GM18505 (cell line): ENCODE data around the gene UBTD1.
"Not testable (repeated sequence)": the region's sequence is repeated elsewhere in the genome, so short reads cannot be mapped to it uniquely, and the experiment has no call there.

Experiments used
- ATAC-seq: cut with Tn5 transposase; IDR thresholded peaks from one replicate; pipeline ENCODE4 v1.9.1; 2021; ENCODE audit not compliant: unreplicated experiment
- POLR2A ChIP-seq: IDR thresholded peaks from 4 replicates; pipeline ENCODE4 v1.6.1; 2011; ENCODE audit warnings: borderline replicate concordance; ENCODE audit not compliant: insufficient read depth, insufficient read length; ENCODE audit errors: extremely low read depth

The UBTD1 gene

DNA sequence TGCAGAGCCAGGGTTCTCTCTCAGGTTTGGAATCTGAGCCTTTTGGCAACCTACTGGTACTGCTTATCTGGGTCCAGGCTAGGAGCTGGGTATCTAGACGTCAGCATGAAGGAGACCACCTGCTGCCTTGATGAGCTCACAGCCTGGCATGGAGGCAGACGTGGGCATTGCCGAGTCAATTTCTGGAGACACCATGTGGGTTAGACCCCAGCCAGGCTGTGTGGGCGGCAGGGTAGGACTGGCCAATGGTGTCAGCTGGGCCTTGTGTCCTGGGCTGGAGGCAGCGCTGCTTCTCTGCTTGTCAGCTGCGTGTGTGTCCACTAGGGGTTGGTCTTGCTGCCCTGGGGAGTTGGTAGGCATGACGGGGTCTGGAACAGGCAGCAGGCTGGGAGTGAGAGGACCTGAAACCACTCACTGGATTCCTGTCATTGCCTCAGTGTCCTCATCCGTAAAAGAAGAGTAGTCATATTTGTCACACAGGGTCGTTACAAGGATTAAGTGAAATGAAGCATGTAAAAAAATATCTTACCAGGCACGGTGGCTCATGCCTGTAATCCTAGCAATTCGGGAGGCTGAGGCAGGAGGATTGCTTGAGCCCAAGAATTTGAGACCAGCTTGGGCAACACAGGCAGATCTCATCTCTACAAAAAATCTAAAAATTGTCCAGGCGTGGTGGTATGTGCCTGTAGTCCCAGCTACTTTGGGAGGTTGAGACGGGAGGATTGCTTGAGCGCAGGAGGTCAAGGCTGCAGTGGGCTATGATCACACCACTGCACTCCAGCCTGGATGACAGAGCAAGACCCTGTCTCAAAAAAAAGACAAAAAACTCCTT lies 42.2 kb downstream of the UBTD1 start:
- no peak for ATAC-seq
- TF ChIP-seq POLR2A = no peak

DNA sequence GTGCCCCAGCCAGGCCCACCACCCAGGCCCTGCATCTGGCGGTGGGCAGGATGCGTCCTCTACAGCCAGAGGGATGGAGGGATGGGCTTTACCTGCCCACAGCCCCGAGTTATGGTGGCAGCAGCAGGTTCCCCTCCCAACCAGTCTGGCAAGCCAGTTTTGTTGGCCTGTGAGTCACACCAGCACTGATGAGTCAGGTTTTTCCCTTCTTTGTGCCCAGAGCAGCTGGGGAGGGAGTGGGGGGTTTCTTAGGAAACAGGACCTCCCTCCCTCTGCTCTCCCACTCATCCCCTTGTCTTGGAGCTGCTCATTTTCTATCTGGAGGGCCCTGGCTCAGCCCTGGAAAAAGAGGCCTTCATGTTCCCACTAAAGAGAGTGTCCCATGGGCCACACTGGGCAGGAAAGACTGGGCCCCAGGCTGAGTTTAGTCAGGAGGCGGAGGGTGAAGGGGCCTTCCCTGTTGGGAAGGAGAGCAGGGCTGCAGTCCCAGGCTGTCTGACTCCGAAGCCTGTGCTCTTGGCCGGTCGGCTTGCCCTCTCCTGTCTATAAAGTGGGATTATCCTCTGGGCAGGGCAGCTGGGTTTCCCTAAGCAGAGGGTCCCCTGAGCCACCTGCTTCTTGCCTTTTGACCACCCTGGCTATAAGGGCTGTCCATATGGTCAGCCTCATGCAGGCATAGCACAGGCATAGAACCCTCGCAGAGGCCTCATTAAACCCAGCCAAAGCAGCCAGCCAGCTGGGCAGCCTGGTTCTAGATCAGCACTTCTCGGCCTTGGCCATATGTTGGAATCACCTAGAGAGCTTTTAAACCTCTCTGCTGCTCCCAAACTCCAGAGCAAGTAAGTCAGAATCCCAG lies 43.7 kb downstream of the UBTD1 start:
- TF ChIP-seq POLR2A = no peak
- no peak for ATAC-seq

DNA sequence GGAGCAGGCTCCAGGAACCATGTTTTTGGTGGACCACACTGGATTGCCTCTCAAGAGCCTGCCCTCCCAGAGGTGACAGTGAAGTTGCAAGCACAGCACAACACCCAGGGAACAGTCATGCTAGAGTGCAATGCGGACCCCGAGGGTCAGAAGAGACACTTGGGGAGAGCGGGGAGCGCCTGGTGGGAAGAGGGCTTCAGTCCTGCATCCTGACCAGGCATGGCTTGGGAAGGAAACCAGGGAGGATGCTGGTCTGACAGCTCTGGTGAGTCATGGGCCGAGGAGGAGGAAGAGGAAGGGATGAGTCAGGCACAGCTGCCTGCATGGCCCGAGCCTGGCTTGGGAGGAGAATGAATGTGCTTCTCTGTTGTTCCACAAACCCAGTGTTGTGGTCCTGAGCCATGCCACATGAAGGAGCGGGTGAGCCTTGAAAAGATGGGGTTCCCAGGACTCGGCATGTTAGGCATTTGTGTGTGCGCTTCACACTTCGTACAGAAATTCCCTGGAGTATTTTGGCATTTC lies 44.4 kb downstream of the UBTD1 start:
- TF ChIP-seq POLR2A = no peak
- ATAC-seq = no peak

DNA sequence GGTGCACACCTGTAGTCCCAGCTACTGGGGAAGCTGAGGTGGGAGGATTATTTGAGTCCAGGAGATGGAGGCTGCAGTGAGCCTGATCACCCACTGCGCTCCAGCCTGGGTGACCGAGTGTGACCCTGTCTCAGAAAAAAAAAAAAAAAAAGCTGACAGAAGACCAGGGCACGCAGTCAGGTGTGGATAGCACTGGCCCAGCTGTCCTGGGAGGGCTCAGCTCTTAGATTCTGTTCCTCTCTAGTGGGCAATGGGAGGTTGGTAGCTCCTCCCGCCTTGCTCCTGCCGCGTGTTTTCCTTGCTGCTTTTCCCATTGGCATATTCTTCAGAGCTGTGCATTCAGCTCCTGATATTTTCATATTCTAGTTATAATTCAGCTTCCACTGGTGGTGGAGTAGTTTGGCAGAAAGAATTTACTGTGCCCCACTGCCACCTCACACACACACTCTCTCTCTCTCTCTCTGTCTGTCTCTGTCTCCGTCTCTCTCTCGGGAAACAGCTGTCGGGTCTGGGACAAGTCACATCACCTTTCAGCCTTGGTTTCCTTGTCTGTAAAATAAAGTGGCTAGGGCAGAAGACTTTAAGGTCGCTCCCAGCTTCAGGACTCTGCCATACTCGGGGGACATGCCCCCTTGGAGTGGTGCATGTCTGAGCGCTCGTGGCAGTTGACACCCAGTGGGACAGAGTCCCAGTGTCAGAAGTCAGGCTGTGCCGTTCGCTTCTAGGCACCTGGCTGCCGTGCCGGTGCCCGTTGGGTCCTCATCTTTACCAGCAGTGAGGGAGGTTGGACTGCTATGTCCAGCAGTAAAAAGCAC lies 47.9 kb downstream of the UBTD1 start:
- no peak for TF ChIP-seq POLR2A
- ATAC-seq = no peak

DNA sequence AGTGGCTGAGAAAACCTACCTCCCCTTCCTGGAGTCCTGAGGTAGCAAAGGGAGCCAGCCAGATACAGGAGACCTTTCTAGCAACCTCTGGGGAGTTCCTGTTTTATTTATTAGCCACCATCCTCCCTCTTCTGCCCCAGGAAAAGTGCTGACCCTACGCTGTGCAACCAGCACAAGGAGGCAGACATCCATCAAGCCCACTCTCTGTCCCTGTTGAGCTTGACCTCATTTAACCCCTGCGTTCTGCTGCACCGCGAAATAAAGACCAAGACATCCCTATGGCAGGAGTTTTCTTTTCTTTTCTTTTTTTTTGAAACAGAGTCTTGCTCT lies 48.5 kb downstream of the UBTD1 start:
- no peak for TF ChIP-seq POLR2A
- no peak for ATAC-seq

DNA sequence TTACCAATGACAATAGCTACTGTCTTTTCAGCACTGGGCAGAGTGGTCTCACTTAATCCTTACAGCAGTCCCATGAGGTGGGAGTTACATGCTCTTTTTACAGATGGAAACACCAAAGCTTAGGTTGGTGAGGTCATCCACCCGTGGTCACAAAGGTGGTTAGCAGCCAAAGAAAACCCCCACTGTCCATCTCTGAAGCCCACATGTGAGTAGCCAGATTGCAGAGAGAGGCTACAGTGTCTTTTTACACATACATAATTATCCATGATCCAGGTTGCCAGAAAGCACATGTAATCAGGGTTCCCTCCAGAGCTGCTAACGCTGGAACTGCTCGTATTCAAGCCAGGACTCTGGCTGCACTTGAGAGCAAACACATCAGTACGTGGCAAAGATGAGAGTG lies 49.2 kb downstream of the UBTD1 start:
- ATAC-seq = no peak
- TF ChIP-seq POLR2A = no peak

DNA sequence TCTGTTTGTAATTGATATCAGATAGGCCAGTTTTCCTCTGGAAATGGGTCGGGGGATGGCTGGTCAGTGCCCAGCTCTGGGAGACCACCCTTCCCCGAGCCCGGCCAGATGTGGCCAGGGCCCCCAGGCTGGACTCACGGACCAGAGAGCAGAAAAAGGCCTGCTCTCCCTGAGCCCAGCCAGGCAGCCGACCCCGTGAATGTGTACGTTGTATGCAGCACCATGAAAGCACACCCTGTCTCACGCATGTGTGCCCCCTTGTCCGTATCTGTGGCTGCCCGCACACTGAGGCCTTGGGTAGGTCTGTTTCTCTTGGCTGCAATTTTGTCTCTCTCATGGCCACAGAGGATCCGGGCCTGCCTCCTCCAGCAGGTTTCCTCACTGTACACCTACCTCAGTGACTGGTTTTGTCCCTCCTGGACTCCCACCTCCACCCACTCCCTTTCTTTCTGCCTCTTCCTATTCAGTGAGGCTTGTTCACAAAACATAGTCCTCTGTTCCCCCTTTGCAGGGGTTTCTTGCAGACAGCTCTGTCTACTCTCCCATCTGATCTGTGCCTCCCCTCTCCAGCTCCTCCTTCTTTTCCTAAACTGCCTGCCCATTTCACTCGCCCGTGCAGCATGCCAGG lies 50.2 kb downstream of the UBTD1 start:
- ATAC-seq = no peak
- TF ChIP-seq POLR2A = no peak

DNA sequence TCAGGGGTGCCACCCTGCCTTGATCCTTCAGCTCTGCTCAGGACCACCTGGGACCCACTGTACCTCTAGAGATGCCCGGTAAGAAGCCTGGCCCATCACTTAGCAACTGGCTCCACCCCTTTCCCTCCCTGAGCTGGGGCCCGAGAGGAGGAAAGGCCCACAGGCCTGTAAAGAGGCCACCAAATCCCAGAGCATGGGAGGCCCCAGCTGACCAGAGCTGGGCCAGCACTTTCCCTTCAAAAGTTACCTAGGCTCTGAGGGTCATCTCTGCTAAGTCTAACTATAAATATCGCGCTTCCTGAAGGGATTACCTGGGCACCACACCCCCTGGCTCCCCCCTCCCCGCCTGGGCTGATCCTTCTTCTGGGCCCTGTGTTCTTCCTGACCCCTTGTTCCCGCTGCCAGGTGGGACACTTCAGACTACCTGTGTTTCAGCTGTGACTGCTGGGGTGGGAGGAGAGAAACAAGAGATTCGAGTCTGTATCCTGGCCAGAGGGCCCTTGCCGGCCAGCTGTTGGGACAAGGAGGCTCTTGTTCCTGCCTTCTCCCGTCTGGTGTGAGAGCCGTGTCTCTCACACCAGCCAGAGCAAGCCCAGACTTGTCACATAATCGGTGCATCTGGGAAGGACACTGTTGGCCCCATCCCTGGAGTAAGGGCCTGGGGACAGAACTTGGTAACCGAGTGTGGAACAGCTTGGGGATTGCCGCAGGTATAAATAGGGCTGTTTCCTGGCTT lies 51.0 kb downstream of the UBTD1 start:
- TF ChIP-seq POLR2A = no peak
- ATAC-seq = no peak

DNA sequence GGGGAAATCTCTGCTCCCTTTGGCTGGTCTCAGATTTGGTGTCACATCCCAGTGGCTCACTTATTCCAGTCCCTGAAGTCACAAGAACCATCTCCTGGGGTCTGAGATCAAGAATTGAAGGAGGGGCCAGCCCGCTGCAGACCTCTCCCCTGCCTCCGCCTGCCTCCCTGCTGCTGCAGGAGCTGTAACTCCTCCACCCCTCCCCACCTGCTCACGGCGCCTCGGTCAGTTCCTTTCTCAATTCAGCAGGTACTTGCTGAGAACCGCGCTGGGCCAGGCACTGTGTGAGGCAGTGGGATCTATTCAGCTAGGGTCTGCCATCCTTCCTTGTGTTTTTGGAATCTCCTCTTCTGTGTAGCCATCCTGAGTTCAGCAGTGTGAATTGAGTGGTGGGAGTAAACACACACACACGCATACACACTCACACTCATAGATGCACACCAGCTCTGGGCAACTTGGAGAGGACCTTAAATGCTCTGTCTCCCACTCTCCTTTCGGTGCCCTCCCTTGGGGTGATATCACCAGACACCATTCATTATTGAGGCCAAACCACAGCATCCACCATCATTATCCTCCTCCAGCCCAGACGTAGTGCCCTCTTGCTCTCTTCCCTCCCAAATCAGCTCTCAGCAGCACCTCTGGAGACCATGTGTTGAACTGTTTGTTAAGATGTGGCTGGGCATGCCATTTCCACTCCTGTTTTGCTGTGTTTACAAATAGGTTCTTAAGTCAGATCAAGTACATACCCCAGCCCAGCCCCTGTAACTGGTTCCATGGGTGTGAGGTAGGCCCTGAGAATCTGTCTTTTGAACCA lies 51.8 kb downstream of the UBTD1 start:
- TF ChIP-seq POLR2A = no peak
- ATAC-seq = no peak

DNA sequence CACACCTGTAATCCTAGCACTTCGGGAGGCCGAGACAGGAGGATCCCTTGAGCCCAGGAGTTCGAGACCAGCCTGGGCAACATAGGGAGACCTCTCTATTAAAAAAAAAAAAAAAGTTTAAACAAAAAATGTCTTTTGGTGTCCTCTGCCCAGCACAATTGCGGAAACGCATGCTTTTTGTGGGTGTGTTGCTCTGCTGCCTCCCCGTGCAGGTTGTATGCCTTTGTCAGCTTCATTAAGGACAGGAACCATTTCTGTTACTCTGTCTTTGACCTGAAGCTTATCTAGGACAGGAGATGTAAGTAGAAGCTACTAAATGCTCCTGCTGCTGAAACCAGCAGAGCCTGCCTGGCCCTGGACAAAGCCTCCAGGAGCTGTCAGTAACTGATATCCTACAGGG lies 52.5 kb downstream of the UBTD1 start:
- TF ChIP-seq POLR2A = no peak
- ATAC-seq = no peak

DNA sequence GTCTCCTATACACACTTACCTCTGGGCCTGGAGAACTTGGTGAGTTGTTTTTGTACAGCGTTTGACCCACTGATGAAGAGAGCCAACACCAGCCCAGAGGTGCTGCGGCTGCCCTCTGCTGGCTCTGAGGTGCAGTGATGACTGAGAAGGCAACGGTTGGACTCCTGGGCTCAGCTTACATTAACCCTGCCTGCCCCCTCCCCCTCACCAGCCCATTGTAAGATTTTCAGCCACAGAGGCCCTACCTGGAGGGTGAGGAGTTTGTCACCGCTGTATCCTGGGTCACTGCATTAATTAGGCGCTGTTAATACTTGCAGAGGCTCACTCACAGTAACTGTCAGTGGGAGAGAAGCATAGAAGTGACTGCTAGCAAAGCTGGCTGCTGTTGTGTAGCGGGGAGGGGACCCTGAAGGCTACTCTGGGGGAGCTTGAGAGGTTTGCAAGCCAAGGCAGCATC lies 54.9 kb downstream of the UBTD1 start:
- ATAC-seq = no peak
- no peak for TF ChIP-seq POLR2A

DNA sequence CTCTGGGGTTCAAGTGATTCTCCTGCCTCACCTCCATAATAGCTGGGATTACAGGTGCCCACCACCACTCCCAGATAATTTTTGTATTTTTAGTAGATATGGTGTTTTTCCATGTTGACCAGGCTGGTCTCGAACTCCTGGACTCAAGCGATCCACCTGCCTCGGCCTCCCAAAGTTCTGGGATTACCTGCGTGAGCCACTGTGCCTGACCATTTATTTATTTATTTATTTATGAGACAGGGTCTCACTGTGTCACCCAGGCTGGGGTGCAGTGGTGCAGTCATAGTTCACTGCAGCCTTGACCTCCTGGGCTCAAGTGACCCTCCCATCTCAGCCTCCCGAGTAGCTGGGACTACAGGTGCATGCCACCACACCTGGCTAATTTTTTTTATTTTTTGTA lies 55.6 kb downstream of the UBTD1 start:
- ATAC-seq = not testable (repeated sequence)

DNA sequence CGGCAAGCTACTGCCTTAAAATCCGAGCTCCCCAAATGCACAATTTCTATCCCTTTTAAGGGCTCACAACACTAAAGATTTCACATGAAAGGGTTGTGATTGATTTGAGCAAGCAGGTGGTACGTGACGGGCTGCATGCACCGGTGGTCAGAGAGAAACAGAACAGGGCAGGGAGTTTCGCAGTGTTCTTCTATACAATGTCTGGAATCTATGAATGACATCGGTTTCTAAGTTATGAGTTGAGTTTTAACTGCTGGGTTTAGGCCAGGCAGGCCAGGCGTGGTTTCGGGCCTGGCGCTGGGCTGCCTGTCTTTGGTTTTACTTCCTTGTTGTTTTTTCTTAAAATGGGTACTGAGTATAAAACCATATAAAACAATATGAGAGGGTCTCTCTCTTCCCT lies 56.8 kb downstream of the UBTD1 start:
- not testable (repeated sequence) for ATAC-seq

DNA sequence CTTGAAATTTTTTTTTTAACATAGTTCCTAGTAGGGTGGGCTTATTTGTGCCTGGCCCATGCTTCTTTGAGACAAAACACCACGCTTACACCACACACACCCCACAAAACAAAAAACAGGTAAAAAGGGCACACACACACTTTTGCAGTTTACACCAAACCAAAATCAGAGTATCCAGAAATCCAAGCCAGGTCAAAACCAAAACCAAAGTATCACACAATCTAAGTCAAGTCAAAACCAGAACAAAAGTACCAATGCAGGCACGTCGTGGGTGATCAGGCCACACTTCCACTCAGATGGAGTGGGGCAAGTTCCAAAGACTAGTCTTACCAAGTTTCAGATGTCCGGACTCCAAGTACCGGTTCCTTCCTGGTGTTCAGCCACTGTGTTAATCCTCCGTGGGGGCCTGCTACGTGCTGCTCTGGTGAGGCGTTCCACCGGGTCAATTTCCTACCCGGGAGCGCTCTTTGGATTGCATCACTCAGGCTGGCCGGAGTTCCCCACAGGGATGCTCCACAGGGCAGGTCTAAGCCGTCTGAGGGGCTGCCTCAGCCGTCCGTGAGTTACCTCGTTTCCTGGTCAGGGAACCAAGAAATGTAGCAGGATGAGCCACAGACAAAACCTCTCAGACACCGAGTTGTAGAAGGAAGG lies 62.1 kb downstream of the UBTD1 start:
- not testable (repeated sequence) for ATAC-seq

DNA sequence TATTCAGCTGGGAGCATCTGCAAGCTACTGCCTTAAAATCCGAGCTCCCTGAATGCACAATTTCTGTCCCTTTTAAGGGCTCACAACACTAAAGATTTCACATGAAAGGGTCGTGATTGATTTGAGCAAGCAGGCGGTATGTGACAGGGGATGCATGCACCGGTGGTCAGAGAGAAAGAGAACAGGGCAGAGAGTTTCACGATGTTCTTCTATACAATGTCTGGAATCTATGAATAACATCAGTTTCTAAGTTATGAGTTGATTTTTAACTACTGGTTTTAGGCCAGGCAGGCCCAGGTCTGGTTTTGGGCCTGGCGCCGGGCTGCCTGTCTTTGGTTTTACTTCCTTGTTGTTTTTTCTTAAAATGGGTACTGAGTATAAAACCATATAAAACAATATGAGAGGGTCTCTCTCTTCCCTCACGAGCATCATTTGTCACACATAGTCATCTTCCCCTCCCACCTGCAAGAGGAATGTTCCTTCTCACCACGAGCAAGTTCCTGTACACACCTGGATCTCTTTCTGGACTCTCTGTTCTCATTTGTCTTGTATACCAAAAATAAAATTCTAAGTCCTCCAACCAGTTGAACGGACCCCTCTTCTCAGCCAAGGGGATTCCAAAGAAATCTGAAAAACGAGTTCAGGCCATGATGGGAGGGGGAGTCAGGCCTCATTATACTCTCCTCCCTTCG lies 62.8 kb downstream of the UBTD1 start:
- ATAC-seq = not testable (repeated sequence)
